ENCODE data around the gene ARID5A.
"Not testable (repeated sequence)": the region's sequence is repeated elsewhere in the genome, so short reads cannot be mapped to it uniquely, and the experiment has no call there.

The ARID5A gene

GRCh38 chr2:96557421-96557820, 20.9 kb downstream of the ARID5A start:
- DNase-seq: not testable (repeated sequence)

GRCh38 chr2:96558061-96558460, 21.5 kb downstream of the ARID5A start:
- DNase-seq: no peak

- no peak for DNase-seq
Observed at GRCh38 chr2:96558485-96558884, 21.9 kb downstream of the ARID5A start.

DNA sequence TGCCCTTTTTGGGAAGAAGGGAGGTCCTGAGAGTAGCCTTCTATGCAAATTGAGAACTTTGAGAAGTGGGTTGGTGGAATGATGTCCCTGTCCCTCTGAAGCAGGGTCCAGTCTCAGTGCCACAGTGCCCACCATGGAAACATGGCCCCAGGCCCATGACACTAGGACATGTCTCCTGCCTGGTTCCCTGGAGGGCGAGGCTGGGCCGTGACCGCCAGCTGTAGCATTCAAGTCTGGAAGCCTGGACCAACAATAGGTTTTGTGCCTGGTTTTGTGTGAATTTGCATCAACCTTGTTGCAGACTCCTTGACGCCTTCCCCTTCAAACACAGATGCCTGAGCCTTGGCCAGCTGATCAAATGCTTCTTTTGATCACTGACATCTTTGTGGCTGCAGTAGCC, 27.5 kb downstream of the ARID5A start:
- no peak for DNase-seq

- no peak for DNase-seq
Observed at GRCh38 chr2:96564563-96564962, 28.0 kb downstream of the ARID5A start.

DNA sequence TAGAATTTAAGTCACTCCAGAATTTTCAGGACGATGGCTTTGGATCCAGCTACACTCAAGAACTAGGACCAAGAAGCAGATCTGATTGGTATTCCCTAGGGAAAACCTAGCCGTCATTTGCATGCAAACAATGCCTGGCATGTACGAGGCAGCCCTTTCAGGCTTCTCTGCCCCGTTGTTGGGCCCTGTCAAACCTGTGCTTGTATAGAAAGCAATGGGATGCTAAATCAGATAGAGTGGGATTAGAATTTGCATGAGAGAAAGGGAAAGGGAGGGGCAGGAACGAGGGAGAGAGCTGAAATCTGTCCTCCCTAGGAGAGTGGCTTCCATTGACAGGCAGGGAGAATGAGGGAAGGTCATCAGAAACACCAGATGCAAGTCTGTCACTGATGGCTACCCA, 28.6 kb downstream of the ARID5A start:
- DNase-seq: no peak

GRCh38 chr2:96568094-96568493, 31.5 kb downstream of the ARID5A start:
- DNase-seq: no peak

DNA sequence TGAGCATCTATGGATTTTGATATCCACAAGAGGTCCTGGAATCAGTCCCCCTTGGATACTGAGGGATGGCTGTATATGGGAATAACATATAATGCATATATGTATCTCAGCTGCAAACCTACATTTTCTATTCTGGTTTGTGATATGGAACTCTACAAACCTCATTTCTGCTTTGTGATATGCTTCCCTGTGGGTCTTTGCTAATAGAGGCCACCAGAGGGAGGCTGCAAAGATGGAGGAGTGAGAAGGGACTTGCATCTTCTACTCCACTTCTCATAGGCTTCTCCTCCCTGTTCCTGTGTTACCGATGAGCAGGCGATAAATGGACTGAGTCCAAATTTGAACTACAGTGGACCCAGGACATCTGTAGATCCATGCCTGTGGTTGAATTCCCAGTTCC, 37.8 kb downstream of the ARID5A start:
- no peak for DNase-seq

GRCh38 chr2:96575785-96576456, 39.4 kb downstream of the ARID5A start:
- DNase-seq: no peak

DNA sequence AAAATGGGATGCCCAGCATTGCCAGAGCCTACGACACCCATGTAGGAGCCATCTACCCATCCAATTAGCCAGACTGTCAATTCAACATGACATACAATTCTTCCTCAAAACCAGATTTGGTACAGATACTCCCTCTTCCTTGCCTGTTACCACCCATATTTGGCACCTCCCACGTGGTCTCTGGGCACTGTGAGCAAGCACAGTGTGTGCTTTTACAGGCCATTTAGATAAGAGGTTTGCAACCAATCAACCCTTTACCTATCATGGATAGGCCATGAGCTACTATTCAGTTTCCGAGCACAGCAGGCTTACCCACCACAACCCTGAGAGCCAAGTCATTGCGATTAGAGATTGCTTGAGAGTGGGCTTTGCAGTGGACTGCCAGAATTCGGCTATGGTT, 40.9 kb downstream of the ARID5A start:
- DNase-seq: no peak

GRCh38 chr2:96578731-96579130, 42.2 kb downstream of the ARID5A start:
- no peak for DNase-seq

GRCh38 chr2:96579422-96579821, 42.9 kb downstream of the ARID5A start:
- DNase-seq: no peak

DNA sequence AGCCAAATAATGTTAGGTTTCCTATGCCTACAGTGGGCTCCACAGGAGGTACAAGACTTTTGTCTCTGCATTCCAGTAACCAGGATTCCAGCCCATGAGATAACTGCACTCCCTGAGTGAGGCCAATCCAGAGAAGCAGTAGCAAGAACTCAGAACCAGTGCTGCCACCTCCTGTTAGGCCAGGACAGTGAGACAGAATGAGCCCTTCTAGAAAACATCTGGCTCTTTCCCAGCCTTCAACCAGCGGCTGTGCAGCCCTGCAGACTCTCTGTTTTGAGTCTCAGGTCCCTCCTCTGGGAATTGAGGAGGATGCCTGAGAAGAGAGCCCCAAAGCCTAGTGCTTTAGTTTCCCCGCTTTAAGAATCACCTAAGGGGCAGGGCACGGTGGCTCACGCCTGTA, 44.2 kb downstream of the ARID5A start:
- DNase-seq: no peak

DNA sequence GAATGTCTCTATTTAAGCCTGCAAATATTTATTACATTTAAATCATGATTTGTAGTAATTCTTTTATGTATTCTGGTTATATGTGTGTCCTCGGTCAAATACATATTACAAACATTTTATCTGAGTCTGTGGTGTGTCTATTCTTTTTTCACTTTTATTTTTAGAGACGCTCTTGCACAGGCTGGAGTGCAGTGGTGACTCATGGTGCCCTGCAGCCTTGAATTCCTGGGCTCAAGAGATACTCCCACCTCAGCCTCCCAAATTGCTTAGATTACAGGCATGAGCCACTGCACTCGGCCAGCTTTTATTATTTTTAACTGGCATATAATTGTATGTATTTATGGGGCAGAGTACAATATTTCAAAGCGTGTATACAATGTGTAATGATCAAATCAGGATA, 47.5 kb downstream of the ARID5A start:
- DNase-seq: no peak

DNA sequence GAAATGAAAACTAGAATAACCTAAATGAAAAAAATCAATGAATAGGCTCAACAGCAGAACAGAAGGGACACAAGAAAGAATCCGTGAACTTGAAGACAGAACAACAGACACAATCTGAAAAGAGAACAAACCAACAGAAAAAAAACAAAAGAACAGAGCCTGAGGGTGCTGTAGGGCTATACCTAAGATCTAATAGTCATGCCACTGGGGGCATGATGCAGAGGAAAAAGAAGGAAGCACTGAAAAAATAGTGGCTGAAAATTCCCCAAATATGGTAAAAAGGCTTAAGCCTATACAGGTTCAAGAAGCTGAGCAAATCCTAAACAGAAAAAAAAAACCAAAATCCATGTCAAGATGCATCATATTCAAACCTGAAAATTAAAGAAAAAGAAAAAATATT, 51.3 kb downstream of the ARID5A start:
- no peak for DNase-seq

GRCh38 chr2:96591054-96591453, 54.5 kb downstream of the ARID5A start:
- no peak for DNase-seq

DNA sequence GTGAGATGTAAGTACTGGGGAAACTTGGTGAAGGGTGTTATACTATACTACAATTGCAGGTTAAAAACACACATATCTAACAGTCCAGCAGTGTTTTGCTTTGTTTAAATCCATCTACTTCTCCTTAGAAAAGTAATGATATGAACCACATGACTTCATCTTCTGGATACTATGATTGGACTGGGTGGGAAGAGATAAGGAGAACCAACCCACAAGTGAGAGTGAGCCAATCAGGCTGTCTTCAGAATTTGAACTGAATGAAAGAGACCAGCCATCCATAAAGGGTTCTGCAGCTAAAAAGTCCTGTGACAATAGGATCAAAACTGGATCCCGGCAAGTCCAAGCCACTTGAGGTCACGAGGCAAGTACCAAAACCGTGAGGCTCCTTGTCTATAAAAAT, 54.9 kb downstream of the ARID5A start:
- DNase-seq: no peak

- DNase-seq: no peak
Observed at GRCh38 chr2:96594282-96594681, 57.7 kb downstream of the ARID5A start.

DNA sequence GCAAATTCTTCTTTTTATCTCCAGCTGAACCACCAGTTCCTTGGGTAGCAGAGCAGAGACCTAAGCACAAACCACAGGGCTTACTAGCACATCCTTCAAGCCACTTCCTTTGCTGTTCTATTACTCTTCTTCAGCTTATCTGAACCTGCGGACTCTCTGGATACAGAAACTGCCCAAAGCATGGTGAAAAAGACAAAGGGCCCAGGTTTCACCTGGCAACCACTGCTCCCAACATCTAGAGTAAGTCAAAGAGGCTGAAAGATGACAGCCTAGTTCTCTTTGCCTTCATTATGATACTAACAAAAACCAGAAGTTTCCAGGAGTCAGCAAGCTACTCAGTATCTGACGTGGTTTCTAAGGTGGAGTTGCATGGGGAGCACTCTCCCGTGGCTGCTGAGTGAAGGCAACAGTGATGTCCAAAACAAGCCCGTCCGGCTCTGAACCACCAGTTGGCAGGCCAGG, 58.2 kb downstream of the ARID5A start:
- no peak for DNase-seq

DNA sequence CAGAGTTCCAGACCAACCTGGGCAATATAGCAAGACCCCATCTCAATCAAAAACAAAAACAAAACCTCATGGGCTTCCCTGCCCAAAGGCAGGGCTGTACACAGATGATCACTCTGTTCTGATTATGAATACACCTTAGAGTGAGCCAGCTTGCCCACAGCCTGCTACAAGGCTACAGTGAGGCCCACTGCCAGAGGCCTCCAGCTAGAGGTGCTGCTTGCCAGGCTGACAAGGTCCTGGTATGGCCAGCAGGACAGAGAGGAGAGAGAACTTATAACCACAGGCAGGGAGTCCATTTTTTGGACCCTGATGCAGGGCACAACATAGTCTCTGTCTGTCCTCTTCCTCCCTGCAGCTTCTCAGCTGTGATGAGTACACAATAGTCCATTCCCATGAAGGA, 60.0 kb downstream of the ARID5A start:
- DNase-seq: no peak

DNA sequence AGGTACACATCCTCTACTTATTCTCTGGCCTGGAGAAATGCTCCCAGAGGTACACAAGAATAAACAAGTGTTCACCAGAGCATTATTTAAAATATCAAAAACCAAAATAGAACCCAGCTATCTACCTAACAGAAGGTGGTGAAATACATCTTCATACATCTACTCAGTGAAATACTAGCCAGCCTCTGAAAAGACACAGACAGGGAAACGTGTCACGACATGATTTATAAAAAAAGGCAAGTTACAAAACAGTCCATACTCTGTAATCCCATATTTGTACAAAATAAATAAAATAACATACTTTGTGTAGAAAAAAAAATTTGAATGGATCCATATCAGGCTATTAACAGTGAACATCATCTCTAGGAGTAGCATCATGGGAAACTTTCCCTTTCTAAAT, 63.4 kb downstream of the ARID5A start:
- no peak for DNase-seq

- DNase-seq: peak; percentile 13
Observed at GRCh38 chr2:96601382-96602292, 65.1 kb downstream of the ARID5A start.

Measured in GF-D8 (cell line).